GM12892 (cell line): ENCODE data around the gene XKR8.

Experiments
- POLR2A ChIP-seq: IDR thresholded peaks from 2 replicates; pipeline ENCODE4 v1.6.1; 2011; ENCODE audit warnings: low read depth, low read length, control low read depth
- POLR2AphosphoS5 ChIP-seq: IDR thresholded peaks from 2 replicates; pipeline ENCODE4 v1.6.1; 2011; ENCODE audit warnings: low read depth, low read length, control low read depth

DNA sequence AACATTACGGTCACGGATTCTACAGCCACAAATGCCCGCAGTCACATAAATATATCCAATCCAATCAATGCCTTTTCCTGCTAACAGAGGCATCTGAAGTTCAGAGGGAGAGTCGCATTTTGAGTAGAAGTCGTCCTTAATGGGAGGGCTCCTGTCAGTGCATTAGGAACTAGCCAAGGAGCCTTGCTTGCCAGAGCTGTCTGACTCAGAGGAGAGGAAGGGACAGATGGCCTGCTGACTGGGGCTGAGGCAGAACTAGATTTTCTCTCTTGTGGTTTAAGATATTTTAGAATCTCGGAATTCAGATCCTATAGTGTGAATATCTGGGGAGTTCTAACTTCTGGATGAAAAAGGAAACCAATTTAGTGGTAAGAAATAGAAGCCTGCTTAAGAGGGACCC lies 10.6 kb downstream of the XKR8 start:
- TF ChIP-seq POLR2A = no peak
- TF ChIP-seq POLR2AphosphoS5 = no peak
